SHP77 (cell line): Measurements from ENCODE around the gene HSD17B11.
"Not testable (repeated sequence)": the region's sequence is repeated elsewhere in the genome, so short reads cannot be mapped to it uniquely, and the experiment has no call there.

ENCODE experiments used
- DNase-seq, 2 experiments: peaks; one replicate each; lab custom pipeline; 2025; lab: John Stamatoyannopoulos, UW

The HSD17B11 gene

DNA sequence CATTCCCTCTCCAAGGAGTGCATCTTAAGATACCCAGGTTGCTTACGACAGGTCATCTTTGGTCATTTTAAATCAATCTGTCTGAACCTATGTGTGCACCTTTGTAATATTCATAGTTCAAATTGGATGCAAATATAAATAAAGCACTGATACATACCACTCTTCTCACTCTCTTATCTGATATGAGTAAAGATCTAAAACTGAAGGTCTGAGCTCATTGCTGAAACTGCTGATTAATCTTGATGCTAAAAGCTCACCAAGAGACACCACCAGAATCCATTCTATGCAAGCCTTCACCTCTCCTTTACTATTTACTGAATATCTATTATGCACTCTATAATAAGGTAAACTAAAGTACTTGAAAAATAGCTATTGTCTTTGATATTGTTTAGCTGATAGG lies 84.9 kb downstream of the HSD17B11 start:
- no peak for DNase-seq

DNA sequence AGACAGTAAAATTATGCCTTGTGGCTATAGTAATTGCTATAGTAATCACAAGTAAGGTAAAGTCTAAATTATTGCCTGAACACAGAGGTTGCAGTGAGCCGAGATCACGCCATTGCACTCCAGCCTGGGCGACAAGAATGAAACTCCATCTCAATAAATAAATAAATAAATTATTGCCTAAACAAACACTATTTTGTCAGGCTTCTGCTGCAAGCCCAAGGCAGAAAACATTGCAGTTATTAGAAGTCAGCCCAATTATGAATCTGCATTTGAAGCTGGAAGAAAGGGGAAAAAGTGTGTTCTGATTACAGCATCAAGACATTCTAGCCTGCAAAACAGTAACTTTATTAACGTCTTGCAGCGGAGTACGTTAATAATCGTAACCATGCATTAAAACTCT lies 85.4 kb downstream of the HSD17B11 start:
- no peak for DNase-seq

- no peak for DNase-seq
Observed at GRCh38 chr4:87304745-87305432, 86.1 kb downstream of the HSD17B11 start.

DNA sequence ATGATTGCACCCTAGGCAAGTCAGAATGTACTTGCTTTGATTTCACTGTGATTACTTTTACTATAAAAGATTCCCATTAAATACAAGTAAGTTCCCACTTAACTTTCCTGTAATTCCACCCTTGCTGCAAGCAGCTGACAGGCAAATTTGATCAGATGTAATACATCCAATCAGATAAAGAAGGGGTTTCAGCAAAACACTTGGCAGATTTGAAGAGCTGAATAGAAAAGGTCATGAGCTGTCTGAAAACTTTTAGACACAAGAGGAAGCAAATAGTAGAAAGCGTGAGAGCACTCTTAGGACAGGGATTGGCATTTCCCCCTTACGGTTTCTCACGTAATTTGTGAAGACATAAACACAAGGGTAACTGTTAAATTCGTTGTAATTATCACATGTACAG lies 91.1 kb downstream of the HSD17B11 start:
- no peak for DNase-seq

DNA sequence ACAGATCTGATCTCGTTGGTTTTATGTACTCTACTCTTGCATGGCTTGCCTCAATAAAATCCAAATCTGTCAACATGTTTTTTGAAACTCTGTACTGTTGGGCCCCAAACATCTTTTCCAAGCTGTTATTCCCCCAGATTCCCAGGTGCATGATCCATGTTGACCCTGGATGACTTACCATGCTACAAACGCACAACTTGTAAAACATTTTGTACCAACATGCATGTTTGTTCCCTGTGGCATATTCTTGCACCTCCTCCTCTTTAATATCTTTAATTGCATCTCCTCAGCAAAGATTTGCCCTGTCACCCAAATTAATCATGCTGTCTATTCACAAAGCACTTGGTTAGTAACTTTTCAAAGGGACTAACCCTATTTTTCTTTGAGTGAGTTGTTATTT lies 92.6 kb downstream of the HSD17B11 start:
- no peak for DNase-seq

- DNase-seq, result not testable (repeated sequence)
Observed at GRCh38 chr4:87294911-87295310, 96.1 kb downstream of the HSD17B11 start.

GRCh38 chr4:87293889-87294288 lies 97.1 kb downstream of the HSD17B11 start:
- not testable (repeated sequence) for DNase-seq

- DNase-seq, result no peak
Observed at GRCh38 chr4:87286970-87287369, 104.0 kb downstream of the HSD17B11 start.
